Stimulated activated CD4-positive, alpha-beta T cell treated with anti-CD3 and anti-CD28 coated beads, Interleukin-4, amount 100 ng/mL, for 24 hours (primary cell): ENCODE measurements around the gene LRRC3C.
A peak's percentile ranks its signal among the peaks of the same experiment; 100 is the strongest.
"Not testable (repeated sequence)": the region's sequence is repeated elsewhere in the genome, so short reads cannot be mapped to it uniquely, and the experiment has no call there.

Experiments
- DNase-seq: peaks from one replicate; pipeline ENCODE4 v3.0.0-alpha.2; 2020

The LRRC3C gene

GRCh38 chr17:39927101-39927928, at the start of gene LRRC3C, which contains the start of gene ORMDL3:
LRRC3C (plus strand) TSS chr17:39927732; CDS start chr17:39941524, 13,792 bp downstream.
ORMDL3 (minus strand) TSS chr17:39927601; CDS start chr17:39924203, 3,398 bp downstream.
- peak; percentile 91 for DNase-seq

- DNase-seq, result not testable (repeated sequence)
Measured at GRCh38 chr17:39886102-39886501, 41.4 kb upstream of the LRRC3C start.

GRCh38 chr17:39887078-39887477, 40.5 kb upstream of the LRRC3C start:
- DNase-seq, result no peak

- no peak for DNase-seq
Measured at GRCh38 chr17:39889200-39889599, 38.3 kb upstream of the LRRC3C start.

GRCh38 chr17:39894681-39895376, 32.7 kb upstream of the LRRC3C start:
- no peak for DNase-seq

- no peak for DNase-seq
Measured at GRCh38 chr17:39898088-39898487, 29.4 kb upstream of the LRRC3C start.

GRCh38 chr17:39899215-39899614, 28.3 kb upstream of the LRRC3C start:
- no peak for DNase-seq

GRCh38 chr17:39902027-39902426, 25.5 kb upstream of the LRRC3C start:
- not testable (repeated sequence) for DNase-seq

GRCh38 chr17:39903158-39903884, 24.2 kb upstream of the LRRC3C start:
- DNase-seq, result no peak

- no peak for DNase-seq
Measured at GRCh38 chr17:39904990-39905288, 22.6 kb upstream of the LRRC3C start.

- no peak for DNase-seq
Measured at GRCh38 chr17:39908789-39909352, 18.7 kb upstream of the LRRC3C start.

GRCh38 chr17:39913989-39914388, 13.5 kb upstream of the LRRC3C start:
- DNase-seq, result no peak

GRCh38 chr17:39915559-39915958, 12.0 kb upstream of the LRRC3C start:
- no peak for DNase-seq

- DNase-seq, result no peak
Measured at GRCh38 chr17:39916918-39917317, 10.6 kb upstream of the LRRC3C start.

GRCh38 chr17:39919087-39919683, 8.3 kb upstream of the LRRC3C start:
- no peak for DNase-seq

- peak; percentile 64 for DNase-seq
Measured at GRCh38 chr17:39920218-39921210, 7.0 kb upstream of the LRRC3C start.

GRCh38 chr17:39921323-39921722, 6.2 kb upstream of the LRRC3C start:
- DNase-seq, result peak; percentile 34

- DNase-seq, result no peak
Measured at GRCh38 chr17:39922006-39922405, 5.5 kb upstream of the LRRC3C start.

GRCh38 chr17:39923230-39923629, 4.3 kb upstream of the LRRC3C start:
- DNase-seq, result no peak

GRCh38 chr17:39923836-39924690, 3.5 kb upstream of the LRRC3C start:
- no peak for DNase-seq

- DNase-seq, result no peak
Measured at GRCh38 chr17:39924691-39925055, 2.9 kb upstream of the LRRC3C start.
